GM21447 (cell line): ENCODE measurements around the gene ABHD18.
"Not testable (repeated sequence)": the region's sequence is repeated elsewhere in the genome, so short reads cannot be mapped to it uniquely, and the experiment has no call there.

Experiments used
- ATAC-seq: cut with Tn5 transposase; IDR thresholded peaks from one replicate; pipeline ENCODE4 v1.9.1; 2021; ENCODE audit not compliant: unreplicated experiment

Gene ABHD18

GRCh38 chr4:128061566-128062536 is 96.6 kb downstream of the ABHD18 start:
- ATAC-seq: peak; percentile 26

GRCh38 chr4:128066453-128066820 is 101.2 kb downstream of the ABHD18 start:
- not testable (repeated sequence) for ATAC-seq

- ATAC-seq: no peak
These were observed 103.7 kb downstream of the ABHD18 start for GRCh38 chr4:128068918-128069317.

- ATAC-seq: no peak
These were observed 111.3 kb downstream of the ABHD18 start for GRCh38 chr4:128076464-128076863.
